ENCODE measurements around the gene CCDC50.

CCDC50 gene

GRCh38 chr3:191328962-191329653 lies at the start of gene CCDC50:
Gene CCDC50 (plus strand): TSS chr3:191329394. CDS start chr3:191329675, 281 bp downstream.
- peak; percentile 77 for DNase-seq (ENCODE audit: low read depth)
- TF ChIP-seq CTCF (conservative IDR thresholded peaks at IDR 0.05; ENCODE audit: low read length) = no peak
- peak within 1 kb of the TSS; percentile 84 for H3K4me3 ChIP-seq (ENCODE audit: low read length)

GRCh38 chr3:191280111-191280510 lies 49.1 kb upstream of the CCDC50 start:
- no peak for DNase-seq (ENCODE audit: low read depth)
- H3K4me3 ChIP-seq (ENCODE audit: low read length) = no peak overlapping the region
- no peak for TF ChIP-seq CTCF (conservative IDR thresholded peaks at IDR 0.05; ENCODE audit: low read length)

GRCh38 chr3:191280882-191281281 lies 48.3 kb upstream of the CCDC50 start:
- no peak for TF ChIP-seq CTCF (conservative IDR thresholded peaks at IDR 0.05; ENCODE audit: low read length)
- DNase-seq (ENCODE audit: low read depth) = no peak
- H3K4me3 ChIP-seq (ENCODE audit: low read length) = no peak overlapping the region

GRCh38 chr3:191282251-191283185 lies 46.7 kb upstream of the CCDC50 start:
- H3K4me3 ChIP-seq (ENCODE audit: low read length) = no peak overlapping the region
- no peak for TF ChIP-seq CTCF (conservative IDR thresholded peaks at IDR 0.05; ENCODE audit: low read length)
- DNase-seq (ENCODE audit: low read depth) = no peak

- no peak for TF ChIP-seq CTCF (conservative IDR thresholded peaks at IDR 0.05; ENCODE audit: low read length)
- no peak overlapping the region for H3K4me3 ChIP-seq (ENCODE audit: low read length)
- DNase-seq (ENCODE audit: low read depth) = no peak
Observed at GRCh38 chr3:191283400-191283799, 45.8 kb upstream of the CCDC50 start.

- no peak overlapping the region for H3K4me3 ChIP-seq (ENCODE audit: low read length)
- no peak for TF ChIP-seq CTCF (conservative IDR thresholded peaks at IDR 0.05; ENCODE audit: low read length)
- peak; percentile 40 for DNase-seq (ENCODE audit: low read depth)
Observed at GRCh38 chr3:191290311-191291025, 38.7 kb upstream of the CCDC50 start.
